CD14-positive monocyte (primary cell): ENCODE data around the gene GMDS. TPM values are rescaled to one million over a fixed set of nuclear protein-coding genes. Genes with fewer than 3 reads are reported as not detected.

Experiments used
- DNase-seq, 3 donors: peaks; one replicate each; pipeline ENCODE4 v3.0.0-alpha.2; 2011 to 2022
- H2AFZ ChIP-seq: 2 replicates; pipeline ENCODE4 v1.6.0; 2012; ENCODE audit warnings: mild to moderate bottlenecking, low read depth, low read length, inconsistent platforms; ENCODE audit not compliant: insufficient read depth, poor library complexity, severe bottlenecking
- H3K27ac ChIP-seq, 2 donors: 1 replicate in 1 of 2; 2 replicates in 1 of 2; pipeline ENCODE4 v1.5.1; 2012 to 2013; ENCODE audit warnings: low read length in 2 of 2, control low read depth in 1 of 2, inconsistent platforms in 1 of 2, low read depth in 1 of 2, mild to moderate bottlenecking in 1 of 2
- H3K27me3 ChIP-seq, 2 donors: one replicate each; pipeline versions ENCODE4 v1.6.0 to v1.6.1; 2011 to 2013; ENCODE audit warnings: low read length in 2 of 2; ENCODE audit not compliant: control insufficient read depth in 2 of 2, insufficient read depth in 2 of 2
- H3K36me3 ChIP-seq, 2 donors: replicated peaks in 1 of 2; 1 replicate in 1 of 2; 2 replicates in 1 of 2; pipeline versions ENCODE4 v1.5.1 to v1.6.1; 2012 to 2013; ENCODE audit warnings: low read length in 2 of 2, control low read depth in 1 of 2, inconsistent platforms in 1 of 2, mild to moderate bottlenecking in 1 of 2; ENCODE audit not compliant: insufficient read depth in 2 of 2, control insufficient read depth in 1 of 2
- H3K4me1 ChIP-seq, 2 donors: 1 replicate in 1 of 2; 2 replicates in 1 of 2; pipeline versions ENCODE4 v1.5.1 to v1.6.1; 2012 to 2013; ENCODE audit warnings: low read length in 2 of 2, control low read depth in 1 of 2, inconsistent platforms in 1 of 2, mild to moderate bottlenecking in 1 of 2, moderate library complexity in 1 of 2; ENCODE audit not compliant: insufficient read depth in 2 of 2, control insufficient read depth in 1 of 2
- H3K4me2 ChIP-seq: replicated peaks from 2 replicates; pipeline ENCODE3; 2012; ENCODE audit warnings: low read length, moderate library complexity, mild to moderate bottlenecking; ENCODE audit not compliant: poor library complexity, severe bottlenecking; ENCODE audit errors: extremely low read depth
- H3K4me3 ChIP-seq, 3 experiments: fragments of 200-600 bp in 1 of 3; sonication (generic) in 1 of 3; replicated peaks in 1 of 3; 1 replicate in 2 of 3; 2 replicates in 1 of 3; pipeline ENCODE4 v1.5.1; 2011 to 2013; ENCODE audit warnings: low read length in 3 of 3, mild to moderate bottlenecking in 3 of 3, control low read depth in 2 of 3, low read depth in 2 of 3, inconsistent platforms in 1 of 3, moderate library complexity in 1 of 3
- H3K79me2 ChIP-seq: 2 replicates; pipeline ENCODE4 v1.6.0; 2012; ENCODE audit warnings: mild to moderate bottlenecking, control low read depth, inconsistent platforms, low read length, moderate library complexity; ENCODE audit not compliant: insufficient read depth
- H3K9ac ChIP-seq: 2 replicates; pipeline ENCODE4 v1.6.0; 2017; ENCODE audit warnings: low read length, mild to moderate bottlenecking; ENCODE audit not compliant: insufficient read depth, poor library complexity, severe bottlenecking
- H3K9me3 ChIP-seq, 2 donors: replicated peaks in 1 of 2; 1 replicate in 1 of 2; 2 replicates in 1 of 2; pipeline versions ENCODE4 v1.5.1 to v1.6.1; 2012 to 2013; ENCODE audit warnings: low read length in 2 of 2, control low read depth in 1 of 2; ENCODE audit not compliant: control insufficient read depth in 1 of 2, insufficient read depth in 1 of 2
- H4K20me1 ChIP-seq: 2 replicates; pipeline ENCODE4 v1.6.0; 2012; ENCODE audit warnings: mild to moderate bottlenecking, low read length, control low read depth, moderate library complexity; ENCODE audit not compliant: insufficient read depth
- H3K27ac Mint-ChIP-seq, 7 donors: one replicate each; pipeline ENCODE4 v1.8.0; 2020; ENCODE audit warnings: mild to moderate bottlenecking in 7 of 7, mixed read lengths in 7 of 7, moderate library complexity in 6 of 7, inconsistent platforms in 2 of 7
- H3K27me3 Mint-ChIP-seq, 3 donors: one replicate each; pipeline ENCODE4 v1.8.0; 2021 to 2022; ENCODE audit warnings: low read depth in 3 of 3, mild to moderate bottlenecking in 3 of 3, mixed read lengths in 3 of 3, moderate library complexity in 3 of 3, inconsistent platforms in 1 of 3
- H3K36me3 Mint-ChIP-seq, 2 donors: one replicate each; pipeline ENCODE4 v1.8.0; 2020; ENCODE audit warnings: mixed read lengths in 2 of 2, inconsistent platforms in 1 of 2, mild to moderate bottlenecking in 1 of 2
- H3K4me1 Mint-ChIP-seq: one replicate; pipeline ENCODE4 v1.8.0; 2020; ENCODE audit warnings: mild to moderate bottlenecking, mixed read lengths
- H3K4me3 Mint-ChIP-seq, 2 donors: one replicate each; pipeline ENCODE4 v1.8.0; 2020; ENCODE audit warnings: mild to moderate bottlenecking in 2 of 2, mixed read lengths in 2 of 2, moderate library complexity in 1 of 2
- H3K9me3 Mint-ChIP-seq, 7 donors: one replicate each; pipeline ENCODE4 v1.8.0; 2020 to 2022; ENCODE audit warnings: mixed read lengths in 7 of 7, mild to moderate bottlenecking in 6 of 7, moderate library complexity in 6 of 7, inconsistent platforms in 2 of 7
- CTCF ChIP-seq: fragments of 200-600 bp; IDR thresholded peaks from one replicate; pipeline ENCODE4 v1.8.0; 2022; ENCODE audit warnings: antibody characterized with exemption, mild to moderate bottlenecking
- WGBS: methylation state at CpG from one replicate; pipeline ENCODE4 v1.1.5; 2013; ENCODE audit warnings: missing lambda C conversion rate; ENCODE audit not compliant: insufficient coverage; 5-methylcytosine and 5-hydroxymethylcytosine counted together
- intact Hi-C, 2 donors: fragments of 100-400 bp; cut with micrococcal nuclease; formaldehyde crosslinking; loops; one replicate each; pipeline versions ENCODE4 v1.15.0 to v1.15.1; 2023
- polyA plus RNA-seq, 3 donors: library from polyadenylated mRNA; depleted of rRNA in 1 of 3; unstranded in 2 of 3; stranded (reverse) in 1 of 3; fragments of 300-500 nt in 2 of 3; fragments of >200 nt in 1 of 3; fragmentation: Illumina TruSeq in 2 of 3; gene quantifications; 1 replicate in 2 of 3; 2 replicates in 1 of 3; pipeline ENCODE4 v1.2.3, GENCODE V29; 2012 to 2021

Gene GMDS
- polyA plus RNA-seq, 3 donors = 10.5 to 19.9 (median 17.6) TPM

- TF ChIP-seq CTCF = no peak
- H3K4me2 ChIP-seq = no peak overlapping the region
- Mint-ChIP-seq H3K9me3 (peaks cover 0 to 3% (median 0%) of the 10 kb centered on the region in 7 donors), H3K4me1 (peaks cover 12% of the 10 kb centered on the region), H3K27ac (peak overlapping the region in 1 of 7 donors; percentile 12), H3K36me3 (peaks cover 0 to 6% of the 10 kb centered on the region in 2 donors), H3K4me3 (no peak overlapping the region), H3K27me3 (peaks cover 0 to 3% (median 2%) of the 10 kb centered on the region in 3 donors)
- no peaks in the 10 kb centered on the region for H3K79me2 ChIP-seq
- intact Hi-C loops = no loop called here
- no peak overlapping the region for H3K9ac ChIP-seq
- H3K36me3 ChIP-seq = no peaks in the 10 kb centered on the region
- H3K27ac ChIP-seq = no peak overlapping the region
- DNase-seq = peak in 2 of 3 donors; percentile 29 to 51
- H2AFZ ChIP-seq = no peak overlapping the region
- WGBS = 79% methylated on average over 6 of the region's 12 CpGs
- no peak overlapping the region for H3K4me3 ChIP-seq
- H3K9me3 ChIP-seq = no peaks in the 10 kb centered on the region
- no peaks in the 10 kb centered on the region for H3K27me3 ChIP-seq
- H3K4me1 ChIP-seq = peaks cover 5 to 7% of the 10 kb centered on the region in 2 donors
- no peaks in the 10 kb centered on the region for H4K20me1 ChIP-seq
Observed at GRCh38 chr6:1644516-1645060, 600.8 kb downstream of the GMDS start.

- Histone ChIP-seq H3K9ac (no peak overlapping the region), H3K4me3 (no peak overlapping the region)
- intact Hi-C loops = no loop called here
Observed at GRCh38 chr6:1643830-1644445, 601.5 kb downstream of the GMDS start.

More at GRCh38 chr6:1643830-1644445, 601.5 kb downstream of the GMDS start:
- Histone ChIP-seq H3K79me2 (no peaks in the 10 kb centered on the region), H3K36me3 (no peaks in the 10 kb centered on the region), H3K9me3 (no peaks in the 10 kb centered on the region), H3K4me1 (peaks cover 5 to 7% of the 10 kb centered on the region in 2 donors), H3K4me2 (no peak overlapping the region), H3K27me3 (no peaks in the 10 kb centered on the region), H2AFZ (no peak overlapping the region), H3K27ac (no peak overlapping the region), H4K20me1 (no peaks in the 10 kb centered on the region)
- Mint-ChIP-seq H3K9me3 (peaks cover 0 to 3% (median 0%) of the 10 kb centered on the region in 7 donors), H3K4me3 (no peak overlapping the region), H3K36me3 (peaks cover 0 to 6% of the 10 kb centered on the region in 2 donors), H3K4me1 (peaks cover 12% of the 10 kb centered on the region), H3K27ac (no peak overlapping the region), H3K27me3 (peaks cover under 1 to 5% (median 4%) of the 10 kb centered on the region in 3 donors)
- no peak for DNase-seq
- no peak for TF ChIP-seq CTCF
- WGBS = 97% methylated on average over 17 of the region's 18 CpGs
